Sigmoid colon (tissue), 7 donors: ENCODE results near the gene MOGAT3. TPM values are rescaled to one million over a fixed set of nuclear protein-coding genes. Genes with fewer than 3 reads are reported as not detected.

ENCODE experiments used
- DNase-seq: peaks from one replicate; pipeline ENCODE4 v3.0.0-alpha.2; 2019
- H3K27ac ChIP-seq, 4 donors: fragments of 200-600 bp; sonication (generic); one replicate each; pipeline ENCODE4 v1.5.1; 2016 to 2019; ENCODE audit warnings: mild to moderate bottlenecking in 1 of 4
- H3K27me3 ChIP-seq, 3 donors: fragments of 200-600 bp; sonication (generic); one replicate each; pipeline ENCODE4 v1.5.1; 2019; ENCODE audit warnings: mild to moderate bottlenecking in 1 of 3
- H3K36me3 ChIP-seq, 4 donors: fragments of 200-600 bp; sonication (generic); one replicate each; pipeline ENCODE4 v1.5.1; 2016 to 2019
- H3K4me1 ChIP-seq, 4 donors: fragments of 200-600 bp; sonication (generic); one replicate each; pipeline ENCODE4 v1.5.1; 2017 to 2019
- H3K4me3 ChIP-seq, 4 donors: fragments of 200-600 bp; sonication (generic); one replicate each; pipeline ENCODE4 v1.5.1; 2017 to 2019; ENCODE audit warnings: mild to moderate bottlenecking in 2 of 4, moderate library complexity in 1 of 4
- H3K9me3 ChIP-seq, 4 donors: fragments of 200-600 bp in 3 of 4; sonication (generic) in 3 of 4; one replicate each; pipeline versions ENCODE4 v1.5.1 to v1.6.1; 2013 to 2019
- CTCF ChIP-seq, 4 experiments: fragments of 450-650 bp in 3 of 4; fragments of 200-600 bp in 1 of 4; IDR thresholded peaks; one replicate each; pipeline ENCODE4 v1.5.1; 2016 to 2019; ENCODE audit warnings: antibody characterized with exemption in 4 of 4, mild to moderate bottlenecking in 3 of 4, moderate library complexity in 2 of 4
- EP300 ChIP-seq, 4 donors: sonication (generic); formaldehyde crosslinking; IDR thresholded peaks; one replicate each; pipeline ENCODE4 v1.6.1; 2017; ENCODE audit warnings: antibody characterized with exemption in 4 of 4
- POLR2A ChIP-seq, 2 donors: fragments of 450-650 bp; IDR thresholded peaks; one replicate each; pipeline ENCODE4 v1.6.1; 2016; ENCODE audit warnings: antibody characterized with exemption in 2 of 2, mild to moderate bottlenecking in 2 of 2, moderate library complexity in 2 of 2
- POLR2AphosphoS5 ChIP-seq, 4 donors: sonication (generic); formaldehyde crosslinking; IDR thresholded peaks; one replicate each; pipeline ENCODE4 v1.6.1; 2017; ENCODE audit warnings: antibody characterized with exemption in 4 of 4
- WGBS, 2 donors: extraction: QIAGEN DNeasy Blood & Tissue Kit; methylation state at CpG; one replicate each; pipeline ENCODE4 v1.1.7; 2013; 5-methylcytosine and 5-hydroxymethylcytosine counted together
- intact Hi-C: fragments of 100-400 bp; cut with DNase I; formaldehyde crosslinking; loops from one replicate; pipeline ENCODE4 v1.15.1; 2023
- polyA plus RNA-seq, 3 donors: library from polyadenylated mRNA; stranded (reverse); fragments of 200-250 nt; gene quantifications; one replicate each; pipeline ENCODE4 v1.2.3, GENCODE V29; 2013
- total RNA-seq, 4 donors: library from RNA; depleted of rRNA; stranded (reverse); fragments of >200 nt; gene quantifications; one replicate each; pipeline ENCODE4 v1.1.0, GENCODE V29; 2016
- donor health status: healthy with polysubstance abuse.
- donor health status: Bipolar disorder and iron deficiency.
- donor health status: healthy.

The MOGAT3 gene
- total and polyA plus RNA-seq, 7 donors: 3.6 to 27.2 (median 3.7) TPM; not detected in 4

DNA sequence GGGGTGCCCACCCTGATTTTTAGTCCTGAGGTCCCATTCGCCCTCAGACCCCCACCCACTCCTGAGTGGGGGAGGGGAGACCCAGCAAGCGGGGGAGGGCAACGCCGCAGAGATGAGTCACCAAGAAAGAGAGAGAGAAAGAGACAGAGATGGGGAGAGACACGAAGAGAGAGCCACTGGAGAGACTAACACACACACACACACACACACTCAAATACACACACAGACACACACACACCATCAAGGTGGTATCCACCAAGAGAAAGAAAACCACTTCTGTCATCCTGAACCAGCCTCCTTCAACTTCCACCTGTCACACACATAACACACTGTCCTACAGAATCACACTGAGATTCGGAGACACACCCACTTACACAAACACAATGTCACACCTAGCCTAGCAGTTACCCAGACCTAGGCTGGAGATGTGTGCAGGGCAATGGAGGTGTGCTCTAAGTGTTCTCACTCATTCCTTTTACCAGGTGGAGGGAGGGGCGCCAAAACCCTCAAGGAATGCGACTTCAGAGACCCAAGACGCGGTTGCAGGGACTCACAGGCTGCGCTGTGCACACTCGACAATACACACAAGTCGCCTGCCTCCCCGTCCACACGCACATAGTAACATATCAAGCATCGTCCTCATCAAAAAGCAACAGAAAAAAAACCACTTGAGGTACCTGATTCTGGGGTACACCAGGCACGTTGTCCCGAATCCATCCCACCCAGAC, 31.6 kb downstream of the MOGAT3 start:
- peaks cover 0 to 53% (median 47%) of the 10 kb centered on the region in 4 donors for H3K4me1 ChIP-seq
- no peak for DNase-seq
- H3K27ac ChIP-seq: no peak overlapping the region
- TF ChIP-seq POLR2AphosphoS5 (IDR thresholded peaks at IDR 0.05): no peak
- no peak for TF ChIP-seq EP300 (IDR thresholded peaks at IDR 0.05)
- no peak for TF ChIP-seq CTCF (IDR thresholded peaks at IDR 0.05)
- no peak for TF ChIP-seq POLR2A (IDR thresholded peaks at IDR 0.05)
- 2 to 3% methylated on average over 18 of the region's 18 CpGs for WGBS, 2 donors
- intact Hi-C loops: loop anchor here (1.0 to 10.0 kb wide), 2 partner anchors 25 to 274 kb away; partner anchors contain the start of gene ACHE
- no peak overlapping the region for H3K4me3 ChIP-seq
- peaks cover 78 to 100% (median 97%) of the 10 kb centered on the region in 3 donors for H3K27me3 ChIP-seq
- H3K9me3 ChIP-seq: no peaks in the 10 kb centered on the region
- H3K36me3 ChIP-seq: no peaks in the 10 kb centered on the region

DNA sequence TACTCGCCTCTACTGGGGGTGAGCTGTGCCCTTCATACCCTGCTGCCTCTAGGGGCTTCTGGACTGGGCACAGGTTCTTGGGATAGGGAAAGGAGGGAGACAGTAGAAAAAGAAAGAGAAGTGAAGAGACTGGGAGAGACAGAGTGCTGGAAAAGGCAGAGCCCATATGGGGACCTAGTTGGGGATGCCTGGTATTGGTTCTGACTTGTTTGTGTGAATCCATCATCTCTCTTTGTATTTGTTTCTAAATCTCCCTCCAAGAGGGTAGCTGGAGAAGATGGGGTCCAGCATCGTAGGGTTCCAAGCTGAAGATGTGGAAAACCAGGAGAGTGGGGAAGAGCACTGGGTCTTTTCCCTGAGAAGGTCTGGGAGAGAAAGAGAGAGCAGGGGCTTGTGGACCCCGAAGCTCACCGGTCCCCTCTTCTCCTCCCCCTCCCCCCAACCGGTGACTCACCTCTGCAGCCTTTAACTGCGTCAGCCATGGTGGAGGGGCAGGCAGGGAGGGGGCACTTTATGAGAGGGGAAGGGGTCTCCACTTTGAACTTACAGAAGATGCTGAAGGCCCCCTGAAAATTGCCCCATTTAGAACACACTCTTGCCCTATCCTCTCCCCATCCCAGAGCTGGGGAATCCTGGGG, 32.3 kb downstream of the MOGAT3 start:
- no peak overlapping the region for H3K27ac ChIP-seq
- H3K4me1 ChIP-seq: peaks cover 0 to 55% (median 52%) of the 10 kb centered on the region in 4 donors
- DNase-seq: no peak
- no peak for TF ChIP-seq POLR2AphosphoS5 (IDR thresholded peaks at IDR 0.05)
- intact Hi-C loops: loop anchor here (1.0 to 10.0 kb wide), 2 partner anchors 24 to 274 kb away; partner anchors contain the start of gene ACHE
- 5 to 6% methylated on average over 6 of the region's 6 CpGs for WGBS, 2 donors
- peaks cover 78 to 100% (median 97%) of the 10 kb centered on the region in 3 donors for H3K27me3 ChIP-seq
- H3K36me3 ChIP-seq: no peaks in the 10 kb centered on the region
- H3K4me3 ChIP-seq: no peak overlapping the region
- no peaks in the 10 kb centered on the region for H3K9me3 ChIP-seq

DNA sequence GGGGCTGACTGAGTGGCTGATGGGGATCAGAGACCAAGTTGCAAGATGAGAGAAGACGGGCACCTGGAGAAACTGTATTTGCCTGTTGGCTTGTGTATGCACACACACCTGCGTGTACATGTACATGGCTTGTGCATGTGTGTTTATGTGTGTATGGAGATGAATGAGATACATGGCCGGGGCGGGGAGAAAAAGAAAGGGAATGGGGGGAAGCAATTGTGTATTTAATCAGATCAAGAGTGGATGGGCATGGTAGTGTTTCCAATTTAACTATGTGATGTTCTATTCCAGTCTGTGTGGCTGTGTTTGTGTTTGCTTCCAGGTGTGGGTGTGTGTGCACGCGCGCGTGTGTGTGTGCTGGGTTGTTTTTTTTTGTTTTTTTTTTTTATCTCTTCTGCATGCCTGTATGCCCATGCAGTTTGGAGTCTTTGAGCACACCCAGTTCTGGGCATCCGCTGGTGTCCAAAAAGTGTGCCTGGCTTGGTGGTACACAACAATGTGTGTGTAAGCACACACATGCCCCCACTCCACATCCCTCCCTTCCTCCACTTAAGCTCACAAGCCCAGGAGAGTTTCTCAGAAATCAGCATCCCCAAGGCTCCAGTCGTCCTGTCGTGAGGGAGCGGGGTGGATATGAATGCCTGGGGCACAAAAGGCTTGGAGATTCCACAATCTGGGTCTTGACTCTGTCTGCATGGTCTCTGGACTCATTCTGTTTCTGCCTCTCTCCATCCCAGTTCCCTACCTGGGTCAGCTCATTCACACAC, 33.0 kb downstream of the MOGAT3 start:
- Histone ChIP-seq H3K36me3 (no peaks in the 10 kb centered on the region), H3K27me3 (peaks cover 78 to 100% (median 97%) of the 10 kb centered on the region in 3 donors), H3K27ac (no peak overlapping the region), H3K4me1 (peaks cover 0 to 56% (median 52%) of the 10 kb centered on the region in 4 donors), H3K4me3 (no peak overlapping the region), H3K9me3 (no peaks in the 10 kb centered on the region)
- intact Hi-C loops: loop anchor here (10.0 kb wide), 1 partner anchor 273 kb away; the partner anchor contains the start of gene ACHE
- 4 to 6% methylated on average over 12 of the region's 12 CpGs for WGBS, 2 donors
- DNase-seq: no peak
- TF ChIP-seq EP300 (IDR thresholded peaks at IDR 0.05) (no peak), CTCF (IDR thresholded peaks at IDR 0.05) (no peak), POLR2A (IDR thresholded peaks at IDR 0.05) (no peak), POLR2AphosphoS5 (IDR thresholded peaks at IDR 0.05) (no peak)

DNA sequence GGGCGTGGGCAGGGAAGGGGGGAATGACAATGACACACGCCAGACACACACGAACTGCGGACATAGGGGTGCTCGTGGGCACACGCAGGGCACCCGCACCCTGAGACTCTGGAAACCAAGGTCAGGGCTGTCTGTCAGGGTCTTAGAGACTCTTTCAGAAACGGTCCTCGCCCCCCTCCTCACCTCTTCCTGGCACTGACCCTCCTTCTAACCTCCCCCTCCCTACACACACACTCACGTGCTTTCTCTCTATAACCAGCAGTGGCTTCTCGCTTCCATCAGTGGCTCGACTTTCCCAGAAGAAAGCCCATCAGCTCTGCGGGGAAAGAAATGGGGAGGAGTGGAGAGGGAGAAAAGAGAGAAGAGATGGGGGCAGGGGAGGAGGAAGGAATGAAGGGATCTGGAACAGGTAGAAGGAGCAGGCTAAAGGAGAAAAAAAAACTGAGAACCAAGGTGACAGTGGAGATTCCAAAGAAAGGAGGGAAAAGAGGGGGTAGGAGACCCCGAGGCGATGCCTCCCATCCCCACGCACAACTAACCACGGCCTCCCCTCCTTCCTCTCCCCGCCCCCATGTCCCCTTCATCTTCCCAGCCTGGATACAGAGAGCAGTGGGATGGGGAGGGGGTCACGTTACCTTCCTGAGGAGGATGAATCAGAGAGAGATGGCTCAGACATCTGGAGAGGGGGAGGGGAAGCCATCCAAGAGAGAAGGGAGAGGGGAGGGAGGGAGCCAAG, 33.8 kb downstream of the MOGAT3 start:
- Histone ChIP-seq H3K27me3 (peaks cover 76 to 100% (median 97%) of the 10 kb centered on the region in 3 donors), H3K36me3 (no peaks in the 10 kb centered on the region), H3K9me3 (no peaks in the 10 kb centered on the region), H3K4me3 (no peak overlapping the region), H3K4me1 (peaks cover 0 to 54% (median 50%) of the 10 kb centered on the region in 4 donors), H3K27ac (no peak overlapping the region)
- 2 to 3% methylated on average over 19 of the region's 19 CpGs for WGBS, 2 donors
- no peak for DNase-seq
- intact Hi-C loops: loop anchor here (10.0 kb wide), 1 partner anchor 272 kb away; the partner anchor contains the start of gene ACHE
- TF ChIP-seq POLR2A (IDR thresholded peaks at IDR 0.05) (no peak), CTCF (IDR thresholded peaks at IDR 0.05) (no peak), POLR2AphosphoS5 (IDR thresholded peaks at IDR 0.05) (no peak), EP300 (IDR thresholded peaks at IDR 0.05) (no peak)
